Hepatic stellate cell (primary cell): Measurements from ENCODE around the gene FMC1.
"Not testable (repeated sequence)": the region's sequence is repeated elsewhere in the genome, so short reads cannot be mapped to it uniquely, and the experiment has no call there.

Source experiments
- DNase-seq: peaks from one replicate; pipeline ENCODE4 v3.0.0; 2011; ENCODE audit warnings: low spot score

FMC1 gene

GRCh38 chr7:139340037-139340807, 915 bp upstream of the FMC1 start:
- peak; percentile 95 for DNase-seq

GRCh38 chr7:139340808-139341057, 404 bp upstream of the FMC1 start:
- peak; percentile 37 for DNase-seq

GRCh38 chr7:139341776-139342226, 664 bp downstream of the FMC1 start:
- DNase-seq = no peak

GRCh38 chr7:139345042-139345441, 3.9 kb downstream of the FMC1 start:
- DNase-seq = no peak

- DNase-seq = no peak
These were observed 9.9 kb downstream of the FMC1 start for GRCh38 chr7:139351027-139351426.

- DNase-seq = no peak
These were observed 13.6 kb downstream of the FMC1 start for GRCh38 chr7:139354729-139355128.

GRCh38 chr7:139355320-139355719, 14.2 kb downstream of the FMC1 start:
- DNase-seq = no peak

GRCh38 chr7:139357729-139358506, 16.8 kb downstream of the FMC1 start:
- DNase-seq = not testable (repeated sequence)

- DNase-seq = peak; percentile 38
These were observed 17.6 kb downstream of the FMC1 start for GRCh38 chr7:139358541-139359365.

GRCh38 chr7:139359366-139360209, 18.5 kb downstream of the FMC1 start, which contains the start of gene LUC7L2:
LUC7L2 (plus strand) TSS chr7:139359894; CDS start chr7:139360262, 368 bp downstream.
- DNase-seq = peak; percentile 94

- DNase-seq = peak; percentile 97
These were observed 19.2 kb downstream of the FMC1 start for GRCh38 chr7:139360210-139360947.

- DNase-seq = no peak
These were observed 19.8 kb downstream of the FMC1 start for GRCh38 chr7:139360948-139361307.

GRCh38 chr7:139361523-139361922, 20.4 kb downstream of the FMC1 start:
- no peak for DNase-seq

GRCh38 chr7:139362302-139362701, 21.2 kb downstream of the FMC1 start:
- no peak for DNase-seq

- DNase-seq = no peak
These were observed 21.8 kb downstream of the FMC1 start for GRCh38 chr7:139362981-139363380.

- no peak for DNase-seq
These were observed 24.2 kb downstream of the FMC1 start for GRCh38 chr7:139365336-139365735.

GRCh38 chr7:139366400-139366799, 25.3 kb downstream of the FMC1 start:
- DNase-seq = no peak

GRCh38 chr7:139367438-139368155, 26.5 kb downstream of the FMC1 start:
- DNase-seq = no peak

- DNase-seq = no peak
These were observed 29.3 kb downstream of the FMC1 start for GRCh38 chr7:139370301-139370942.

- no peak for DNase-seq
These were observed 29.8 kb downstream of the FMC1 start for GRCh38 chr7:139370943-139371313.
